HEK293T (cell line): ENCODE measurements around the gene KRTAP10-2.

Source experiments
- ARNT ChIP-seq: fragments of 450-650 bp; IDR thresholded peaks from 2 replicates; pipeline ENCODE4 v1.6.1; 2017; ENCODE audit warnings: mild to moderate bottlenecking
- BHLHE40 ChIP-seq: fragments of 450-650 bp; IDR thresholded peaks from 2 replicates; pipeline ENCODE4 v1.6.1; 2016; ENCODE audit warnings: mild to moderate bottlenecking, moderate library complexity, borderline replicate concordance
- CTBP1 ChIP-seq: fragments of 450-650 bp; IDR thresholded peaks from 2 replicates; pipeline ENCODE4 v1.6.1; 2016; ENCODE audit warnings: borderline replicate concordance
- ELF4 ChIP-seq: fragments of 450-650 bp; IDR thresholded peaks from 2 replicates; pipeline ENCODE4 v1.6.1; 2017; ENCODE audit warnings: antibody characterized with exemption
- FOXK2 ChIP-seq: fragments of 450-650 bp; IDR thresholded peaks from 2 replicates; pipeline ENCODE4 v1.6.1; 2016; ENCODE audit warnings: mild to moderate bottlenecking
- FOXM1 ChIP-seq: fragments of 450-650 bp; IDR thresholded peaks from 2 replicates; pipeline ENCODE4 v1.6.1; 2017; ENCODE audit warnings: mild to moderate bottlenecking, borderline replicate concordance
- HDGF ChIP-seq: fragments of 450-650 bp; IDR thresholded peaks from 2 replicates; pipeline ENCODE4 v1.6.1; 2017; ENCODE audit warnings: antibody characterized with exemption, borderline replicate concordance
- L3MBTL2 ChIP-seq: fragments of 450-650 bp; conservative IDR thresholded peaks from 2 replicates; pipeline ENCODE4 v1.6.1; 2016; ENCODE audit warnings: mild to moderate bottlenecking
- LEF1 ChIP-seq: fragments of 450-650 bp; IDR thresholded peaks from 2 replicates; pipeline ENCODE4 v1.6.1; 2017; ENCODE audit warnings: mild to moderate bottlenecking, borderline replicate concordance
- PKNOX1 ChIP-seq: fragments of 450-650 bp; IDR thresholded peaks from 2 replicates; pipeline ENCODE4 v1.6.1; 2016
- SP1 ChIP-seq: fragments of 450-650 bp; IDR thresholded peaks from 2 replicates; pipeline ENCODE4 v1.6.1; 2017
- SUZ12 ChIP-seq: fragments of 450-650 bp; IDR thresholded peaks from 2 replicates; pipeline ENCODE4 v1.6.1; 2016; ENCODE audit warnings: mild to moderate bottlenecking
- TARDBP ChIP-seq: fragments of 450-650 bp; IDR thresholded peaks from 2 replicates; pipeline ENCODE4 v1.6.1; 2016

GRCh38 chr21:44569861-44570517 is 18.7 kb upstream of the KRTAP10-2 start:
- TF ChIP-seq FOXM1 = no peak
- no peak for TF ChIP-seq SP1
- no peak for TF ChIP-seq PKNOX1
- no peak for TF ChIP-seq LEF1
- TF ChIP-seq L3MBTL2 = no peak
- TF ChIP-seq TARDBP = no peak
- no peak for TF ChIP-seq FOXK2
- TF ChIP-seq HDGF = no peak
- TF ChIP-seq BHLHE40 = no peak
- TF ChIP-seq ARNT = no peak
- no peak for TF ChIP-seq SUZ12
- no peak for TF ChIP-seq CTBP1
- no peak for TF ChIP-seq ELF4
